ENCODE results near the gene PLXNA4. TPM values are rescaled to one million over a fixed set of nuclear protein-coding genes. Genes with fewer than 3 reads are reported as not detected.
A peak's percentile ranks its signal among the peaks of the same experiment; 100 is the strongest.

The PLXNA4 gene
- total RNA-seq, 4 donors from 2014 or later, result 0.31 to 0.66 (median 0.43) TPM

GRCh38 chr7:132076301-132077035 lies 499.8 kb downstream of the PLXNA4 start:
- H3K27me3 ChIP-seq, result no peaks in the 10 kb centered on the region
- H3K36me3 ChIP-seq, result no peaks in the 10 kb centered on the region
- no peak for DNase-seq
- no peaks in the 10 kb centered on the region for H3K9me3 ChIP-seq
- TF ChIP-seq, protein P1, sequence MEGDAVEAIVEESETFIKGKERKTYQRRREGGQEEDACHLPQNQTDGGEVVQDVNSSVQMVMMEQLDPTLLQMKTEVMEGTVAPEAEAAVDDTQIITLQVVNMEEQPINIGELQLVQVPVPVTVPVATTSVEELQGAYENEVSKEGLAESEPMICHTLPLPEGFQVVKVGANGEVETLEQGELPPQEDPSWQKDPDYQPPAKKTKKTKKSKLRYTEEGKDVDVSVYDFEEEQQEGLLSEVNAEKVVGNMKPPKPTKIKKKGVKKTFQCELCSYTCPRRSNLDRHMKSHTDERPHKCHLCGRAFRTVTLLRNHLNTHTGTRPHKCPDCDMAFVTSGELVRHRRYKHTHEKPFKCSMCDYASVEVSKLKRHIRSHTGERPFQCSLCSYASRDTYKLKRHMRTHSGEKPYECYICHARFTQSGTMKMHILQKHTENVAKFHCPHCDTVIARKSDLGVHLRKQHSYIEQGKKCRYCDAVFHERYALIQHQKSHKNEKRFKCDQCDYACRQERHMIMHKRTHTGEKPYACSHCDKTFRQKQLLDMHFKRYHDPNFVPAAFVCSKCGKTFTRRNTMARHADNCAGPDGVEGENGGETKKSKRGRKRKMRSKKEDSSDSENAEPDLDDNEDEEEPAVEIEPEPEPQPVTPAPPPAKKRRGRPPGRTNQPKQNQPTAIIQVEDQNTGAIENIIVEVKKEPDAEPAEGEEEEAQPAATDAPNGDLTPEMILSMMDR (IDR thresholded peaks at IDR 0.05 in 4 of 5, conservative IDR thresholded peaks at IDR 0.05 in 1 of 5), result no peak
- TF ChIP-seq POLR2A (IDR thresholded peaks at IDR 0.05), result no peak
- H3K4me1 ChIP-seq, result peaks cover 27 to 29% of the 10 kb centered on the region in 2 donors
- H3K4me3 ChIP-seq, result no peak overlapping the region
- H3K27ac ChIP-seq, result no peak overlapping the region
- no peak for ATAC-seq
- intact Hi-C loops (cut with DNase I; ENCODE audit: low total_unique reads), result no loop called here
- in situ Hi-C loops (cut with MboI; ENCODE audit: low sequenced_read_pairs in 4 of 4), result no loop called here

- in situ Hi-C loops (cut with MboI; ENCODE audit: low sequenced_read_pairs in 4 of 4), result no loop called here
- TF ChIP-seq POLR2A (IDR thresholded peaks at IDR 0.05), result no peak
- TF ChIP-seq, protein P1 (IDR thresholded peaks at IDR 0.05 in 4 of 5, conservative IDR thresholded peaks at IDR 0.05 in 1 of 5), result no peak
- intact Hi-C loops (cut with DNase I; ENCODE audit: low total_unique reads), result no loop called here
- Histone ChIP-seq H3K27me3 (no peaks in the 10 kb centered on the region), H3K4me3 (no peak overlapping the region), H3K9me3 (no peaks in the 10 kb centered on the region), H3K27ac (no peak overlapping the region), H3K4me1 (peaks cover 20% of the 10 kb centered on the region in 2 donors), H3K36me3 (no peaks in the 10 kb centered on the region)
- DNase-seq (no peak), ATAC-seq (no peak)
Observed at GRCh38 chr7:132075515-132075914, 500.8 kb downstream of the PLXNA4 start.

- in situ Hi-C loops (cut with MboI; ENCODE audit: low sequenced_read_pairs in 4 of 4), result no loop called here
Observed at GRCh38 chr7:132073920-132074589, 502.2 kb downstream of the PLXNA4 start.

More at GRCh38 chr7:132073920-132074589, 502.2 kb downstream of the PLXNA4 start:
- H3K27ac ChIP-seq, result peak overlapping the region in 3 of 4 donors; percentile 43 to 87 (median 60)
- H3K9me3 ChIP-seq, result no peaks in the 10 kb centered on the region
- H3K4me1 ChIP-seq, result peaks cover 27 to 32% of the 10 kb centered on the region in 2 donors
- H3K36me3 ChIP-seq, result no peaks in the 10 kb centered on the region
- ATAC-seq, result peak; percentile 17 to 71
- H3K4me3 ChIP-seq, result no peak overlapping the region
- no peaks in the 10 kb centered on the region for H3K27me3 ChIP-seq
- intact Hi-C loops (cut with DNase I; ENCODE audit: low total_unique reads), result no loop called here
- no peak for DNase-seq
- TF ChIP-seq, protein P1 (IDR thresholded peaks at IDR 0.05 in 4 of 5, conservative IDR thresholded peaks at IDR 0.05 in 1 of 5), result no peak
